GM21737 (cell line): ENCODE data around the gene CBARP.

Source experiments
- ATAC-seq: cut with Tn5 transposase; IDR thresholded peaks from one replicate; pipeline ENCODE4 v1.9.1; 2021; ENCODE audit warnings: mild to moderate bottlenecking, moderate library complexity; ENCODE audit not compliant: unreplicated experiment

CBARP gene

GRCh38 chr19:1237754-1238368, at the start of gene CBARP:
Gene CBARP (minus strand): TSS chr19:1238005. CDS start chr19:1236100, 1,905 bp downstream.
- no peak for ATAC-seq

- no peak for ATAC-seq
These were observed 48.9 kb upstream of the CBARP start for GRCh38 chr19:1286487-1287353.

GRCh38 chr19:1285737-1286360, 48.0 kb upstream of the CBARP start, which contains the start of gene EFNA2:
Gene EFNA2 (plus strand): TSS chr19:1285873. CDS start chr19:1286169, 296 bp downstream.
- ATAC-seq = no peak

GRCh38 chr19:1284979-1285736, 47.4 kb upstream of the CBARP start:
- ATAC-seq = no peak

GRCh38 chr19:1284293-1284978, 46.6 kb upstream of the CBARP start:
- no peak for ATAC-seq

GRCh38 chr19:1283917-1284292, 46.1 kb upstream of the CBARP start:
- no peak for ATAC-seq

- ATAC-seq = no peak
These were observed 45.6 kb upstream of the CBARP start for GRCh38 chr19:1283207-1283916.

GRCh38 chr19:1282588-1283206, 44.9 kb upstream of the CBARP start:
- ATAC-seq = no peak

- no peak for ATAC-seq
These were observed 43.9 kb upstream of the CBARP start for GRCh38 chr19:1281569-1282287.

- no peak for ATAC-seq
These were observed 43.1 kb upstream of the CBARP start for GRCh38 chr19:1280636-1281568.

GRCh38 chr19:1279782-1280341, 42.1 kb upstream of the CBARP start:
- ATAC-seq = no peak

- ATAC-seq = no peak
These were observed 41.2 kb upstream of the CBARP start for GRCh38 chr19:1278713-1279660.

GRCh38 chr19:1278074-1278473, 40.3 kb upstream of the CBARP start:
- no peak for ATAC-seq

- ATAC-seq = no peak
These were observed 39.3 kb upstream of the CBARP start for GRCh38 chr19:1277061-1277460.

GRCh38 chr19:1276628-1277022, 38.8 kb upstream of the CBARP start:
- ATAC-seq = no peak

- no peak for ATAC-seq
These were observed 38.3 kb upstream of the CBARP start for GRCh38 chr19:1275976-1276627.
